Smooth muscle cell of the pulmonary artery (primary cell): ENCODE measurements around the gene CCDC107. TPM values are rescaled to one million over a fixed set of nuclear protein-coding genes. Genes with fewer than 3 reads are reported as not detected.

Experiments
- total RNA-seq: library from RNA; depleted of rRNA; stranded (reverse); fragments of >200 nt; gene quantifications from 2 replicates; pipeline ENCODE4 v1.2.3, GENCODE V29; 2014

CCDC107 gene
- total RNA-seq = 15.1 and 17.9 TPM in 2 replicates

DNA sequence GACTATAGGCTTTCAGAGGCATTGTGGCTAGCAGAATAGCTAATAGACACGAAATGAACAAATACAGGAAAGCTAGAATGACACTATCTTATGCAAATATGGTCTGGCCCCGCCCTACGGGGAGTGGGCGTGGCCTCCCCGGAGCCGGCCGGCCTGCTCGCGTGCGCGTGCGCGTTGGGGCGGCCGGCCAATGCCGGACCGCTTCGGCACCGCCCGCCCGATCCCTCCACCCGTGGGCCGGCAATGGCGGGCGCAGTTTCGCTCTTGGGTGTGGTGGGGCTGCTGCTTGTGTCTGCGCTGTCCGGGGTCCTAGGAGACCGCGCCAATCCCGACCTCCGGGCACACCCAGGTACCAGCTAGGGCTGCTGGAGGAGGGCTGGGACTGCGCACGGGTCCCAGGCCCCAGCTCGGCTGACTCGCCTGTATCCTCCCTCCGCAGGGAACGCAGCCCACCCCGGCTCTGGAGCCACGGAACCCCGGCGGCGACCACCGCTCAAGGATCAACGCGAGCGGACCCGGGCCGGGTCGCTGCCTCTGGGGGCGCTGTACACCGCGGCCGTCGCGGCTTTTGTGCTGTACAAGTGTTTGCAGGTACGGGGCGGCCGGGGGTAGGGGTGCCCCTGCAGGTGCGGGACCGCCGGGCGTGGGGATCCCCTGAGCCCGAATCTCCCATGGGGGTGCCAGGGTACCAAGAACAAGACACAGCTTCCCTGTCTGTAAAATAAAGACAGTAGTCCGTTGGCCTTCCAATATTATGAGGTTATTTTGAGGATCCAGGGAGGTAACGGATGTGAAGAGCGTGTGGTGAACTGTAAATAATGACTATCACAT, at the start of gene CCDC107:
CCDC107 (plus strand) TSS at position 156 of the 831 bp plus-strand sequence; CDS start at position 244, 88 bp downstream.

DNA sequence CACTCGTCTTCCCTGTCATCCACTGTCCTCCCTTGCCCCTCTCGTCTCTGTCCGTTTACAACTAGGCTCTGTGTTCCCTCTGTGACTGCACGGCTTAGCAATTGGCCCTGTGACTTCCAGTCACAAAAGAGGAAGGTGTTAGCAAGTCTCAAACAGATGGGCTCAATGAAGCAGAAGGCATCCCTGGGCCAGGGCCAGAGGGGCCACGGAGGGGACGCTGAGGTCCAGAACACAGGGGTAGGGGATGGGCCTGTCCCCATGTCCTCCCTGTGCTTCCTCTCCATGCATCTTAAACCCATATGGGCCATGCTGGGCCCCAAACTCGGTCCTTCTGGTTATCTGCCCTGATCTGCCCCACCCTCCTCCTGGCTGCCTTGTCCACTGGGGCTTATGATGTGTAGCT, 39.8 kb upstream of the CCDC107 start, which contains the start of gene CD72:
CD72 (minus strand) TSS at position 89 of the 403 bp plus-strand sequence. CDS start 110 bp downstream, outside the sequence.

DNA sequence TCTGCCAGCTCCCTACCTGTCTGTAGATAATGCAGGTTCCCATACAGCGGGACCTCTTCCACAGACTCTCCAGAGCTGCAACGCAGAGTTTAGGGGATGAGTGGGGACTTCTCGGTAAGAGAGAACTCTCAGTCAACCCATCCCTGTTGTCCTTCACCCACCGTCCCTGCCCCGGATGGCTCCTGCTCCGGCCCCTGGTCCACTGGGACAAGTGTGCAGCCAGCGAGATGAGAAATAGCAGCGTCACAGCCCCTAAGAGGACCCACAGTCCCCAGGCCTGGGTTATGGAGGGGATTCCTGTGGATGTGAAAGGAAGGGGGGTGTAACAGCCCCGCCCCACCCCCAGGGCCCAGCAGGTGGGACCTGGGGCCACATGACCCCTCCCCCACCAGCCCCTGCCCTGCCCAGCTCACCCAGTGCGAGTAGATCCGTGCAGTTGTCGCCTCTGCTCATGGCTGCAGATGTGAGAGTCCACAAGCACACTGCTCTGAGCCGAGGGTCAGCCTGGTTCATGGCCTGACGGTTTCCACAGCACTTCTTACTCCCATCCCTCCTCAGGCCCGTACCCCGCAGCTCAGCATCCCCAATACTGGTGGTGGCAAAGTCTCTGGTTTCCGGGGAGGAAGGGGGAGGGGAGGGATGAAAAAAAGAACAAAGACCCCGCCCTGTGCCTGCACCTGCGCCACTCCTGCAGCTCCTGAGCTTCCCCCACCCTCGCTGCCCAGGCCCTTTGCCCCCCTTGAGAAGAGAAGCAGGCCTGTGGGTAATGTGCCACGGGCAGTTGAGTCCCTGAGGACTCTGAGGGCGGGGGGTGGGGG, 7.5 kb upstream of the CCDC107 start, which contains the start of gene SIT1:
SIT1 (minus strand) TSS at position 591 of the 818 bp plus-strand sequence; CDS start at position 513, 78 bp downstream.

GRCh38 chr9:35657546-35658136, 451 bp upstream of the CCDC107 start, which contains the start of gene RMRP:
Gene RMRP, minus strand, starts transcription at chr9:35658019.

DNA sequence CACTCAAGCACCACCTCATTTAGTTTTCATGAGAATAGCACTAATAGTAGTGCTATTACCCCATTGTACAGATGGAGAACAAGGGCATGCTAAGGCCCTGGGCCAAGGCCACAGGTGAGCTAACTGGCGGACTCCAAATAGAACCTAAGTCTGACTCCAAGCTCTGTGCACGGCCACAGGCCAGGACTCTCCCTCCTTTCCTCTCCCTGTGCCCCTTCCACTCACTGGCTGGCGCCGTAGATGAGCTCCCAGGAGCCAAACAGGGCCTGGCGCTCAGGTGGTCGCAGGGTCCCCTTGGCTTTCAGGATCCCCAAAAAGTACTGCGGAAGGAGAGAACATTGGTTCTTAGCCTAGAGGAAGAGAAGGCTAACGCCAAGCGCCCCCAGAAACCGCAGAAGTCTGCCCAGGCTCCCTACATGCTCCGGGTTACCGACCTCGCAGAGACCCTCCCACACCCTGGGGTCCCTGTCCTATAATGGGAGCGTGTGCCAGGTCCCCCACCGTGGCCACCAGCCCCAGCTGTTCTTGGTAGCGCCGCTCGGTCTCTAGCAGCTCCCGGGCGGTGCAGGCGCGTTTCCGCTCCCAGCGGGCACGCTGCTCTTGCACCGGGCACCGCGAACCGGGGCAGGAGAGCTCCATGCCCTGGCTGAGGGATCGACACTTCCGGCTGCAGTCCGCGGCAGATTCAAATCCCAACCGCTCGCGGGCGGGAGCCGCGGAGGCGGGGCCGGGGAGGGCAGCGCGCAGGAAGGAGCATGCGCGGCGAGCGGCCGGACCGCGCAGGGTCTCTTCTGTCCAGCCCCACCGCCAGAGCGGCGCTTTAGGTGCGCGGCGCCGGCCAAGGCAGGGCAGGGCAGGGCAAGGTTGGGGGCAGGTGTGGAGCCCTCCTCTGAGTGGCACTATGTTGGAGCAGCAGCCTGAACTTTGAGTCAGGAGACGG, 6.7 kb downstream of the CCDC107 start, which contains the start of gene ARHGEF39:
ARHGEF39 (minus strand) TSS at position 665 of the 940 bp plus-strand sequence; CDS start at position 639, 26 bp downstream.

DNA sequence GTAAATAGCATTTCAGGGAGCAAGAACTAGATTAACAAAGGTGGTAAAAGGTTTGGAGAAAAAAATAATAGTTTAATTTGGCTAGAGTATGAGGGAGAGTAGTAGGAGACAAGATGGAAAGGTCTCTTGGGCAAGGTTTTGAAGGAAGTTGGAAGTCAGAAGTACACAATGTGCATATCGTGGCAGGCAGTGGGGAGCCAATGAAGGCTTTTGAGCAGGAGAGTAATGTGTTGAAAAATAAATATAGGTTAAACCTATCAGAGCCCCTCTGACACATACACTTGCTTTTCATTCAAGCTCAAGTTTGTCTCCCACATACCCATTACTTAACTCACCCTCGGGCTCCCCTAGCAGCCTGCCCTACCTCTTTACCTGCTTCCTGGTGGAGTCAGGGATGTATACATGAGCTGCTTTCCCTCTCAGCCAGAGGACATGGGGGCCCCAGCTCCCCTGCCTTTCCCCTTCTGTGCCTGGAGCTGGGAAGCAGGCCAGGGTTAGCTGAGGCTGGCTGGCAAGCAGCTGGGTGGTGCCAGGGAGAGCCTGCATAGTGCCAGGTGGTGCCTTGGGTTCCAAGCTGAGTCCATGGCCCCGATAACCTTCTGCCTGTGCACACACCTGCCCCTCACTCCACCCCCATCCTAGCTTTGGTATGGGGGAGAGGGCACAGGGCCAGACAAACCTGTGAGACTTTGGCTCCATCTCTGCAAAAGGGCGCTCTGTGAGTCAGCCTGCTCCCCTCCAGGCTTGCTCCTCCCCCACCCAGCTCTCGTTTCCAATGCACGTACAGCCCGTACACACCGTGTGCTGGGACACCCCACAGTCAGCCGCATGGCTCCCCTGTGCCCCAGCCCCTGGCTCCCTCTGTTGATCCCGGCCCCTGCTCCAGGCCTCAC, 15.3 kb downstream of the CCDC107 start, which contains the start of gene CA9:
CA9 (plus strand) TSS at position 797 of the 893 bp plus-strand sequence; CDS start at position 829, 32 bp downstream.

GRCh38 chr9:35689542-35690293, 31.6 kb downstream of the CCDC107 start, which contains the start of gene TPM2:
Gene TPM2, minus strand, starts transcription at chr9:35689925. Its CDS starts 108 bp downstream, at chr9:35689817.

Other genes with a start within 250 kb of the CCDC107 start
- gene RUSC2, start 168.2 kb upstream of the CCDC107 start, total RNA-seq = 31.5 and 40.1 TPM in 2 replicates
- gene TESK1, start 53.0 kb upstream of the CCDC107 start, total RNA-seq = 11.5 and 16.1 TPM in 2 replicates
- gene CD72, start 39.9 kb upstream of the CCDC107 start, total RNA-seq = 0.46 and 0.78 TPM in 2 replicates
- gene SIT1, start 7.4 kb upstream of the CCDC107 start, total RNA-seq = 0.07 TPM in 1 of 2 replicates, not detected in the other
- gene RMRP, start 273 bp upstream of the CCDC107 start, total RNA-seq = 20,891 and 22,749 TPM in 2 replicates
- gene ARHGEF39, start 6.9 kb downstream of the CCDC107 start, total RNA-seq = 0.26 and 0.83 TPM in 2 replicates
- 10.0 and 181 TPM in 2 replicates for gene CA9, start 15.6 kb downstream of the CCDC107 start, total RNA-seq
- 511 and 885 TPM in 2 replicates for gene TPM2, start 31.6 kb downstream of the CCDC107 start, total RNA-seq
- gene TLN1, start 73.9 kb downstream of the CCDC107 start, total RNA-seq = 616 and 792 TPM in 2 replicates
- gene CREB3, start 74.4 kb downstream of the CCDC107 start, total RNA-seq = 62.6 and 72.7 TPM in 2 replicates
- gene GBA2, start 90.9 kb downstream of the CCDC107 start, total RNA-seq = 24.0 and 30.9 TPM in 2 replicates
- 23.0 and 25.0 TPM in 2 replicates for gene RGP1, start 91.0 kb downstream of the CCDC107 start, total RNA-seq
- 0.43 TPM in 1 of 2 replicates, not detected in the other for gene MSMP, start 96.0 kb downstream of the CCDC107 start, total RNA-seq
- 43.6 and 53.1 TPM in 2 replicates for gene NPR2, start 133.3 kb downstream of the CCDC107 start, total RNA-seq
- 0.91 and 1.3 TPM in 2 replicates for gene SPAG8, start 154.0 kb downstream of the CCDC107 start, total RNA-seq
- gene HINT2, start 156.8 kb downstream of the CCDC107 start, total RNA-seq = 11.4 and 11.8 TPM in 2 replicates
- gene FAM221B, start 170.4 kb downstream of the CCDC107 start, total RNA-seq = not detected in 2 replicates
- gene TMEM8B, start 170.9 kb downstream of the CCDC107 start, total RNA-seq = 7.0 and 8.5 TPM in 2 replicates
- not detected in 2 replicates for gene OR13J1, start 212.1 kb downstream of the CCDC107 start, total RNA-seq
- gene HRCT1, start 247.9 kb downstream of the CCDC107 start, total RNA-seq = 0.39 and 0.59 TPM in 2 replicates